ENCODE data around the gene C21orf91.

The C21orf91 gene

GRCh38 chr21:17759511-17760178, 59.5 kb downstream of the C21orf91 start:
- Mint-ChIP-seq H3K4me1 (peaks cover 50% of the 10 kb centered on the region), H3K9me3 (no peaks in the 10 kb centered on the region), H3K36me3 (ENCODE audit: low read depth) (no peaks in the 10 kb centered on the region), H3K27me3 (ENCODE audit: low read depth) (no peaks in the 10 kb centered on the region), H3K27ac (peak overlapping the region; percentile 23 to 94 (median 84)), H3K4me3 (no peak overlapping the region)
- no peak for TF ChIP-seq CTCF (IDR thresholded peaks at IDR 0.05; ENCODE audit: unreplicated experiment in 3 of 3)

- Mint-ChIP-seq H3K36me3 (ENCODE audit: low read depth) (no peaks in the 10 kb centered on the region), H3K4me1 (peaks cover 44% of the 10 kb centered on the region), H3K9me3 (peaks cover 3% of the 10 kb centered on the region), H3K27ac (peak overlapping the region in 2 of 3 experiments; percentile 84 to 94), H3K27me3 (ENCODE audit: low read depth) (no peaks in the 10 kb centered on the region), H3K4me3 (no peak overlapping the region)
- no peak for TF ChIP-seq CTCF (IDR thresholded peaks at IDR 0.05; ENCODE audit: unreplicated experiment in 3 of 3)
Observed at GRCh38 chr21:17758683-17759082, 60.5 kb downstream of the C21orf91 start.

GRCh38 chr21:17757671-17758070, 61.5 kb downstream of the C21orf91 start:
- peaks cover 35% of the 10 kb centered on the region for H3K4me1 Mint-ChIP-seq
- peaks cover 3% of the 10 kb centered on the region for H3K9me3 Mint-ChIP-seq
- H3K27me3 Mint-ChIP-seq (ENCODE audit: low read depth) = no peaks in the 10 kb centered on the region
- no peaks in the 10 kb centered on the region for H3K36me3 Mint-ChIP-seq (ENCODE audit: low read depth)
- no peak overlapping the region for H3K27ac Mint-ChIP-seq
- no peak for TF ChIP-seq CTCF (IDR thresholded peaks at IDR 0.05; ENCODE audit: unreplicated experiment in 3 of 3)
- no peak overlapping the region for H3K4me3 Mint-ChIP-seq

GRCh38 chr21:17753736-17754135, 65.4 kb downstream of the C21orf91 start:
- H3K9me3 Mint-ChIP-seq = peaks cover 12% of the 10 kb centered on the region
- H3K4me3 Mint-ChIP-seq = no peak overlapping the region
- H3K36me3 Mint-ChIP-seq (ENCODE audit: low read depth) = no peaks in the 10 kb centered on the region
- H3K4me1 Mint-ChIP-seq = peaks cover 6% of the 10 kb centered on the region
- no peak overlapping the region for H3K27ac Mint-ChIP-seq
- TF ChIP-seq CTCF (IDR thresholded peaks at IDR 0.05; ENCODE audit: unreplicated experiment in 3 of 3) = no peak
- H3K27me3 Mint-ChIP-seq (ENCODE audit: low read depth) = no peaks in the 10 kb centered on the region

GRCh38 chr21:17752171-17752570, 67.0 kb downstream of the C21orf91 start:
- no peaks in the 10 kb centered on the region for H3K27me3 Mint-ChIP-seq (ENCODE audit: low read depth)
- H3K36me3 Mint-ChIP-seq (ENCODE audit: low read depth) = no peaks in the 10 kb centered on the region
- H3K4me1 Mint-ChIP-seq = no peaks in the 10 kb centered on the region
- peaks cover 12% of the 10 kb centered on the region for H3K9me3 Mint-ChIP-seq
- H3K27ac Mint-ChIP-seq = no peak overlapping the region
- no peak for TF ChIP-seq CTCF (IDR thresholded peaks at IDR 0.05; ENCODE audit: unreplicated experiment in 3 of 3)
- H3K4me3 Mint-ChIP-seq = no peak overlapping the region

GRCh38 chr21:17746920-17747319, 72.2 kb downstream of the C21orf91 start:
- H3K27ac Mint-ChIP-seq = no peak overlapping the region
- no peak overlapping the region for H3K4me3 Mint-ChIP-seq

More at GRCh38 chr21:17746920-17747319, 72.2 kb downstream of the C21orf91 start:
- Mint-ChIP-seq H3K27me3 (ENCODE audit: low read depth) (no peaks in the 10 kb centered on the region), H3K36me3 (ENCODE audit: low read depth) (no peaks in the 10 kb centered on the region), H3K9me3 (peaks cover 16% of the 10 kb centered on the region), H3K4me1 (no peaks in the 10 kb centered on the region)
- TF ChIP-seq CTCF (IDR thresholded peaks at IDR 0.05; ENCODE audit: unreplicated experiment in 3 of 3) = no peak
